NCI-H146 (cell line): Measurements from ENCODE around the gene RAPGEF1.
"Not testable (repeated sequence)": the region's sequence is repeated elsewhere in the genome, so short reads cannot be mapped to it uniquely, and the experiment has no call there.

ENCODE experiments used
- DNase-seq: peaks from one replicate; lab custom pipeline; 2025; lab: John Stamatoyannopoulos, UW

The RAPGEF1 gene

DNA sequence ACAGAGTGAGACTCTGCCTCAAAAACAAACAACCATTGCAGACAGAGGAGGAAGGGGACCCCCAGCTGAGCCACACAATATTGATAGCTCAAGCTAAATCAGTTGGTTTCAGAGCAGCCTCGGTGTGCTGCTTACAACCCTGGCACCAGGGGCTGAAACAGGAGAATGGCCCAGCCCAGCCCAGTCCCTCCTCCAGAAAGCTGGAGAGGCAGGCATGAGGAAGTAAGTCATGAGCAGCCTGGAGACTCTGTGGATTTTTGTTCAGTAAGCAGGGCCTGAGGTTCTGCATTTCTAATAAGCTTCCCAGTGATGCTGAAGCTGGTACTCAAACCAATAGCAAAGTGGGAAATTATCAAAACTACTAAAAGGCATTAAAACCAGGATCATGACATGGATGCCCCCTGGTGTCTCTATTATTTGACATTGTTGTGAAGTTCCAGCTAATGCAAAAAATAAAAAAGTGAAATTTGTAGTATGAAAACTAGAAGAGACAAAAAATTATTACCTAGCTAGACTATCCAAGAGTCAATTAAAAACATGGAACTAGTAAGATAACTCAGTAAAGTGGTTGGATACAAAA lies 180.4 kb downstream of the RAPGEF1 start:
- peak; percentile 12 for DNase-seq

DNA sequence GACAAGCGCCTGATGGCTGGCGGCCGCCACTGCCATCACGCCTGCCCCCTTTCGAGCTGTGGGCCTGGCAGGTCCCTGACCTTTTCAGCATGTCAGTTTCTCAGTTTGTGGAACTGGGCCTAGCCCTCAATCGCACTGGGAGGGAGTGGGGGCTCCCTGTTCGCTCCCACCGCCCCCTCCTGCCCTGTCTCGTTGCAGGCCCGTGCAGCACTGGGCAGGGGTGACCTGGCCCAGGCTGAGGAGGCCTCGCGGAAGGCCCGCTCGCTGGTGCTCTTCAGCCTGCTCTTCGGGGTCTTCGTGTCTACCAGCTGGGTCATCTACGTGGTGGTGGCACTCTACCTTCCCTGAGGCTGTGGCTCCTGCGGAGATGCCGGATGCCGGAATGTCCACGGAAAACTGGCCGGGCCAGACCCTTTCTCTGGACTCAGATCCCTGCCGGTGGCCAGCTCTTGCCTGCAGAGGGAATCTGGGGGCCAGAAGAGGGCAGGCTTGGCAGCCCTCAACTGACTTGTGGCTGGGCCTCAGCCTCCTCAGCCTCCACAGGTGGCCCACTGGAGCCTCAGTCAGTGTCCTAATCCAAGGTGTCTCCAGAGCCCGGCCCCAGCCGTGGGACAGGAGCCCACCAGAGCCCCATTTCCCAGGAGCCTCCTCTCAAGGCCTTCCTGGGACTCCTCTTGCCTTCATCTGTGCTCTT lies 181.9 kb downstream of the RAPGEF1 start:
- no peak for DNase-seq

DNA sequence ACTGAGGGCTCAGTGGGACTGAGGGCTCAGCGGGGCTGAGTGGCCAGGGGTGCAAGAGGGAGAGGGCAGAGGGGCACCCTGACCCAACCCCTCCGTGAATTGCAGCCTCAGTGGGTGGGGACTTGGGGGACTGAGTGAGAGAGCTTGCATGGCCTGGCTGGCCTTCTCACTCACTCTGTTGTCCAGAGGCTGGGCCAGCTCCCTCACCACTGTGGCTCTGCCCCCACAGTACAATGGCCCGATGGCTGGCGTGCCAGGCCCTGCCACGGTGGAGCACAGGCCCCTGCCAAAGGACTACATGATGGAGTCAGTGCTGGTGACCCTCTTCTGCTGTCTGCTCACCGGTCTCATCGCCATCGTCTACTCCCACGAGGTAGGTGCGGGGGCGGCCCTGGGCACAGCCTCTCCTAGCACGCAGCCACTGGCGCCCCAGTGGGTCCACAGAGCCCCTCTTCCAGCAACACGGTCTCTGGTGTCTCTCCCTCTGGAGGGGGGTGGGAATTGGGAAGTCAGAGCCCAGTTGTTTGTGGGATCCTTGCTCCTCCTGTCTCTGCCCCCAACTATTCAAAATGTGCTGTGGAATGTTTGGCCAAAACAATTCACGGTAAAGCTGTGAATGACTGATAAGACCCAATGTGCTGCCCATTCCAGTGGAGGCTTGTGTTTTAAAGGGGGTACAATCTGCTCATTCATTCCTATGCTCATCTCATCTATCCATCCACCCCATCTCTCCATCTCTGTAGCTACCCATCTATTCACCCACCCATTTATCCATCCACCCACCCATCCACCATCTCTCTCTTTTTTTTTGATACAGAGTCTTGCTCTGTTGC lies 183.8 kb downstream of the RAPGEF1 start:
- no peak for DNase-seq

- no peak for DNase-seq
Observed at GRCh38 chr9:131554843-131555351, 185.0 kb downstream of the RAPGEF1 start.

DNA sequence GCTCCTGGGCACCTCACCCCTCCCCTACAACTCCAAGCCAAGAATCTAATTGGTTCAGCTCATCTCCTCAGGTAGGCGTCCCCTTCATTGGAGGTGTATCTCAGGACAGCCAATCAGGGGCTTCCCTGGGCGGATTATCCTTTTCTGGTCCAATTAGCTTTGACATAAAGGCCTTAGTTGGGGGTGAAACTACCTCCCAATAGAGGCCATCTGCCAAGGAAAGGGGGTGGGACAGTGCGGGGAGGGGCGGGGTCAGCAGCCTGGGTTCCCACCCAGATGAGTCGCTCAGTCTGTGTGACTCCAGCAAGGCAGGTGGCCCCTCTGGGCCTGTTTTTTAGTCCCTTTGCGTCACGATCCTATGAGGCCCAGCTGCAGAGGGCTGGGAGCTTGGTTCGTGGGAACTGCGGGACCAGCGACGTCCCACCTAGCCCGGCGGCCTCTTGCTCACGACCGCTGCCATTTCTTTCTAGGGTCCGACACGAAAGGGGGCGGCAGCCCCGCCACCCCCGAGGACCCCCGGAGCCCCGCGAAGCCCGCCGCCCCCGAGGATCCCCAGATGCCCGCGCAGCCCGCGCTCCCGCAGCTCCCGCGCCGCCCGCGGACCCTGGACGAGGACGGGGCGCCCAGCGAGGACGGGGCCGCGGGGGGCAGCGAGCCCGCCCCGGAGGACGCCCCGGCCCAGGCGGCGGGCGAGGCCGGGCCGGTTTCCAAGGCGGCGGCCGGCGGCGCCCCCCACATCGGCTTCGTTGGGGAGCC lies 185.6 kb downstream of the RAPGEF1 start:
- no peak for DNase-seq

- DNase-seq, result no peak
Observed at GRCh38 chr9:131552030-131552429, 187.8 kb downstream of the RAPGEF1 start.

DNA sequence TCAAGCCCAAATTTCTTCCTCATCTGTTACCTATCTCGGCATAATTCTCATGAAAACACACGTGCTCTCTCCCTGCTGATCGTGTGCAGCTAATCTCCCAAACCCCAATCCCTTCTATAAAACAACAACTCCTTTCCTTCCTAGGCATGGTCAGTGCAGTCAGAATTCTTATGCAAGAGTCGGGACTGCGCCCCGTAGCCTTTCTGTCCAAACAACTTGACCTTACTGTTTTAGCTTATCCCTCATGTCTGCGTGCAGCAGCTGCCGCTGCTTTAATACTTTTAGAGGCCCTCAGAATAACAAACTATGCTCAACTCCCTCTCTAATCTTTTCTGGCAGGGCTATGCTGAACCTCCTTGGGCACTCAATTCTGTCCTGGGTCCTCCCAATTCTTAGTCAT lies 189.4 kb downstream of the RAPGEF1 start:
- DNase-seq, result not testable (repeated sequence)

- not testable (repeated sequence) for DNase-seq
Observed at GRCh38 chr9:131549186-131549585, 190.7 kb downstream of the RAPGEF1 start.

DNA sequence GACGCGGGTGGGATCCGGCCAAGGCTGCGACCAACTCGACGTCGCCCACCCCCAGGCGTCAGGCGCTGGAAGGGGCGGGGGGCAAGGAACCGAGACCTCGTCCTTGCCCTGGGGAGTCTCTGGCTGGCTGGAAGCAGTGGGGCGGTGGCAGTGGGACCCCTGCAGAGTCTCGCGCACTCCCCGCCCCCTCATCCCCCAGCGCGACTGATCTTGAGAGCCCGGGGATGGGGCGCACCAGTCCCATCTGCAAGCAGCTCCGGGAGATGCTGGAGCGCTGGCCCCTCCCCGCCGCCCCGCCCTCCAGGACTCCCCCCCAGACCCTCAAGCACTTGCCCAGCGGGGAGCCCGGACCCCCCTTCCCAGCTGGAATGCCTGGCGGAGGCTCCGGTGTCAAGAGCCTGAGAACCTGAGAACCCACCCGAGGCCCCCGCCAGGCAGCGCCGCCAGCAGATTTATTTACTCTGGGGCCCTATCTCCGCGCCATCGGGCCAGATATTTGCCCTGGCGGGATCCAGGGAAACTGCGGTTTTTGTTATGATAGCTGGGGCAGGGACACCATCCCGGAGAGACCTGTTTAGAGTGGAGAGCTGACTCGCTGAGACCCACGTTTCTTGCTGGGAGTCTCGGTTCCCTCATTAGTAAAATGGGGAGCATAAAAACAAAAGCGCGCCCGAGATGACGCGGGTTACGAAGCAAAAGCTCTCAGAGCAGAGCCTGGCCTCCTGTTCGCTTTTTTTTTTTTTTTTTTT lies 193.4 kb downstream of the RAPGEF1 start:
- DNase-seq, result peak; percentile 32

GRCh38 chr9:131545786-131546335 lies 194.0 kb downstream of the RAPGEF1 start:
- no peak for DNase-seq

DNA sequence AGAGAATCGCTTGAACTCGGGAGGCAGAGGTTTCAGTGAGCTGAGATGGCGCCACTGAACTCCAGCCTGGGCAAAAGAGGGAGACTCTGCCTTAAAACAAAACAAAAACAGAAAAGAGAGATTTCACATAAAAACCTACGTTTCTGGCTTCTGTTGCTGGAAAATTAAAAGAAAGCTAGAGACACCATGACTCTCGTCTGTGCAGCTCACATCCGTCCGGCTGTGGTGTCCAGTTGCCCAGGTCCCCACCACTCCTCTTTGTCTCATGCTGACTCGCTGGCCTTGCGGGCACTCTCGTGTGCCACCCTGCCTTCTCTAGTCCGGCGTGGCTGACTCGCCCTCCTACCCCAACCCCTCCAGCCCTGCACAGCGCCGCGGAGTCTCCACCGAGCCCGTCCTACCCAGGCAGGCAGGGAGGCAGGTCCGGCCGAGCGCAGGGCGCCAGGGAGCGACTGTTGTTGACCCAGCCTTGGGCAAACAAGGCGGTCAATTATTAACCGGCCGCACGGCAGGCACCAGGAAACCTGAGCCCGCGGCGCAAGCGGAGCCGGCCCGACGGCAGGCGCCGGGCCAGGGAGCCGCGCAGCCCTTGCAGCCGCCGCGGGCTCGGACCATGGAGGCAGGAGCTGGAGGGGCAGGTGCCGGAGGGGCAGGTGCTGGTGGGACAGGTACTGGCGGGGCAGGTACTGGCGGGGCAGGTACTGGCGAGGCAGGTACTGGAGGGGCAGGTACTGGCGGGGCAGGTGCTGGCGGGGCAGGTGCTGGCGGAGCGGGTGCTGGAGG lies 194.7 kb downstream of the RAPGEF1 start, which contains the start of gene PRRT1B:
Gene PRRT1B, plus strand, starts transcription at position 521 of the 783 bp plus-strand sequence. Its CDS starts 93 bp downstream, at position 614.
- peak; percentile 80 for DNase-seq

DNA sequence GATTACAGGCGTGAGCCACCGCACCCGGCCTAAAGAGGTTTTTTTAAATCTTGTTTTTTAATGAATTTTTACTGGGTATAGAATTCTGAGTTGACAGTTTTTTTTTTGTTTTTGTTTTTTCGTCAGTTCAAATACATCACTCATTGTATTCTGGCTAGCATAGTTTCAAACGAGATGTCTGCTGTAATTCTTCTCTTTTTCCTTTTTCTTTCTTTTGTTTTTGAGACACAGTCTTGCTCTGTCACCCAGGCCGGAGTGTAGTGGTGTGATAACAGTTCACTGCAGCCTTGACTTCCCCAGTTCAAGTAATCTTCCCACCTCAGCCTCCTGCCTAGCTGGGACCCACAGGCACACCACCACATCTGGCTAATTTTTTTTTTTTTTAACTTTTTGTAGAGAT lies 196.7 kb downstream of the RAPGEF1 start:
- no peak for DNase-seq

GRCh38 chr9:131539223-131539923 lies 200.5 kb downstream of the RAPGEF1 start:
- DNase-seq, result no peak

DNA sequence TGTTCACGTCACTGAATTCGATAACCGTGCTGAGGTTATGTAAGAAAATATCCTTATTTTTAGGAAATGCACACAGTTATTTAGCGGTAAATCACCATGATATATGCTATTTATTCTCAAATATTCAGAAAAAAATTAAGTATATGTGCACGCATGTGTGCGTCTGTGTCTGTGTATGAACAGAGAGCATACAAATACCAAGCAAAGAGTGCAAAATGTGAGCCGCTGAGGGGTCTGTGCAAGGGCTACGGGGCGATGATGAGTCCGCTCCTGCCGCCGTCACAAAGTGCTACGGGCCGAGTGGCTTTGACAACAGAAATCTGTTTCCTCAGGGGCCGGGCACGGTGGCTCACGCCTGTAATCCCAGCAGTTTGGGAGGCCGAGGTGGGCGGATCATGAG lies 201.9 kb downstream of the RAPGEF1 start:
- no peak for DNase-seq

DNA sequence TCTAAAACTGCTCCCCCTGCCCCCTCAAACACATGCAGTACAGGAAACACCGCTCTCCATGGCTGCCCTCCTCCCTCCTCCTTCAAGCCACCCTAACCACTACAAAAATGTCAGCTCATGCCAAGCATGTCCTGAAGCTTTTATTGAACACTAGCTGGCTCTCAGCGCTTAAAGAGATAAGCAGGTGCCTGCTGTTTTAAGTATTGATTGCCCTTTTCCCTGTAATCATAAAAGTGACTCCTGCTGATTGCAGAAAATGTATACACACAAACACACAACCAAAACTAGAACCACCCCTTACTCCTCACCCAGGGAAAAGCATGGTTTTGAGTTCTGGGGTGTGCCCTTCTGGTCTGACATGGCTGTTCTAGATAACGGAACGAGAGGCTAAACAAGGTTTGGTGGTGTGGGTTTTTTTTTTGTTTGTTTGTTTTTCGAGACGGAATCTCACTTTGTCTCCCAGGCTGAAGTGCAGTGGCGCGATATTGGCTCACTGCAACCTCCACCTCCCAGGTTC lies 205.1 kb downstream of the RAPGEF1 start:
- DNase-seq, result peak; percentile 41

GRCh38 chr9:131530920-131531832 lies 208.7 kb downstream of the RAPGEF1 start, which contains the start of gene UCK1:
UCK1 (minus strand) TSS chr9:131531263; CDS start chr9:131531174, 89 bp downstream.
- DNase-seq, result peak; percentile 83

- DNase-seq, result peak; percentile 39
Observed at GRCh38 chr9:131530546-131530919, 209.3 kb downstream of the RAPGEF1 start.
